Measurements from ENCODE around the gene SLFN12L. TPM values are rescaled to one million over a fixed set of nuclear protein-coding genes. Genes with fewer than 3 reads are reported as not detected.

SLFN12L gene
- total and polyA plus RNA-seq, 9 of the 15 experiments (the other 6 are each of a cell fraction or from before 2014, with no cell fraction given), result 0.04 to 0.31 (median 0.08) TPM; not detected in 3

GRCh38 chr17:35554668-35555067 lies 17.2 kb upstream of the SLFN12L start:
- DNase-seq (ENCODE audit: extremely low read depth in 1 of 4, low spot score in 3 of 4) (no peak), ATAC-seq (no peak), FAIRE-seq (no peak)
- no peak overlapping the region for H3K4me3 ChIP-seq
- in situ Hi-C loops (cut with MboI), result loop anchor here (5.0 kb wide), 1 partner anchor 193 kb away; no protein-coding TSS in a partner anchor
- no peak overlapping the region for H3K4me2 ChIP-seq (ENCODE audit: insufficient read depth, low read length)
- H3K79me2 ChIP-seq (ENCODE audit: control insufficient read depth, insufficient read depth, low read length), result peaks cover 4% of the 10 kb centered on the region; the same call in 1 of the 3 replicates
- H3K9me3 ChIP-seq (replicated peaks; ENCODE audit: control insufficient read depth, insufficient read depth, low read depth, low read length), result no peaks in the 10 kb centered on the region
- 59% methylated on average over 5 of the region's 5 CpGs for WGBS (ENCODE audit: insufficient coverage, low coverage, missing lambda C conversion rate)
- H3K9ac ChIP-seq (ENCODE audit: insufficient read depth in 1 of 2, low read depth in 2 of 2, low read length in 2 of 2), result no peak overlapping the region
- H2AFZ ChIP-seq (ENCODE audit: low read depth, low read length), result no peak overlapping the region
- no peak overlapping the region for H3K27ac ChIP-seq (ENCODE audit: extremely low read depth, low read depth, low read length)
- H4K20me1 ChIP-seq (replicated peaks; ENCODE audit: control insufficient read depth, insufficient read depth, low read length), result no peaks in the 10 kb centered on the region
- ChIA-PET POLR2A (interaction anchor here (0.8 to 3.8 kb wide), 3 partner anchors 11 to 248 kb away, joined by 3 to 14 read pairs (median 3); no protein-coding TSS in a partner anchor), CTCF (ENCODE audit: low intra/inter-chr PET ratio) (interaction anchor here (1.9 kb wide), 1 partner anchor 193 kb away, joined by 16 read pairs; no protein-coding TSS in a partner anchor)
- H3K36me3 ChIP-seq (ENCODE audit: control insufficient read depth, insufficient read depth, low read length), result no peaks in the 10 kb centered on the region; the same call in 1 of the 3 replicates
- intact Hi-C loops (cut with micrococcal nuclease), result loop anchor here (5.0 kb wide), 1 partner anchor 178 kb away; the partner anchor contains the start of gene RASL10B
- no TSS peak for BruUV-seq (replicated peaks)
- H3K9me1 ChIP-seq (ENCODE audit: control insufficient read depth, insufficient read depth, low read length), result no peaks in the 10 kb centered on the region
- no peaks in the 10 kb centered on the region for H3K27me3 ChIP-seq (ENCODE audit: control insufficient read depth in 2 of 2, insufficient read depth in 2 of 2, low read length in 2 of 2)
- peaks cover 0 to 18% of the 10 kb centered on the region in 2 experiments; a peak in 2 of 5 replicates for H3K4me1 ChIP-seq (replicated peaks in 1 of 2; ENCODE audit: control insufficient read depth in 2 of 2, insufficient read depth in 2 of 2, low read length in 2 of 2)
- no peak for TF ChIP-seq ERF (CRISPR knock-in tag; IDR thresholded peaks at IDR 0.05)
- TF ChIP-seq BRF1 (IDR thresholded peaks at IDR 0.05; ENCODE audit: borderline replicate concordance, extremely low read depth, insufficient read length), result no peak
- no peak for TF ChIP-seq BDP1 (IDR thresholded peaks at IDR 0.05; ENCODE audit: insufficient read depth, insufficient read length)
- TF ChIP-seq ZFP1 (CRISPR knock-in tag; IDR thresholded peaks at IDR 0.05), result no peak
- TF ChIP-seq SNRNP70 (optimal IDR thresholded peaks at IDR 0.05; ENCODE audit: low read depth, low read length), result no peak
- TF ChIP-seq MBD1 (CRISPR knock-in tag; IDR thresholded peaks at IDR 0.05), result no peak
- no peak for TF ChIP-seq NFIC (IDR thresholded peaks at IDR 0.05)
- no peak for TF ChIP-seq PTTG1 (tag; IDR thresholded peaks at IDR 0.05; ENCODE audit: low read depth)
- TF ChIP-seq ATF1 (CRISPR knock-in tag; IDR thresholded peaks at IDR 0.05), result no peak
- TF ChIP-seq ATF1 (tag; IDR thresholded peaks at IDR 0.05), result no peak
- TF ChIP-seq TAF9B (IDR thresholded peaks at IDR 0.05; ENCODE audit: partially characterized antibody), result no peak
- no peak for TF ChIP-seq TRIM28 (IDR thresholded peaks at IDR 0.05)
- TF ChIP-seq SMAD1 (IDR thresholded peaks at IDR 0.05; ENCODE audit: low read depth, low read length, partially characterized antibody), result no peak
- no peak for TF ChIP-seq ETV5 (CRISPR knock-in tag; IDR thresholded peaks at IDR 0.05; ENCODE audit: low read depth)
- no peak for TF ChIP-seq TSHZ1 (CRISPR knock-in tag; IDR thresholded peaks at IDR 0.05)
- TF ChIP-seq EP300 (IDR thresholded peaks at IDR 0.05; ENCODE audit: low read length), result no peak

All from K562 (cell line).